Mammary epithelial cell (primary cell): Measurements from ENCODE around the gene PRKCA.

ENCODE experiments used
- EZH2 ChIP-seq: IDR thresholded peaks from 2 replicates; pipeline ENCODE4 v1.6.1; 2012; ENCODE audit warnings: low read length, inconsistent platforms, borderline replicate concordance
- TF ChIP-seq, protein P1 (sequence below), 2 donors: IDR thresholded peaks in 1 of 2; conservative IDR thresholded peaks in 1 of 2; 2 replicates each; pipeline ENCODE4 v1.5.1; 2011 to 2012; ENCODE audit warnings: inconsistent platforms in 2 of 2, low read length in 2 of 2, mild to moderate bottlenecking in 2 of 2, control low read depth in 1 of 2, low read depth in 1 of 2; ENCODE audit not compliant: insufficient read depth in 1 of 2; ENCODE audit errors: extremely low read depth in 1 of 2

DNA sequence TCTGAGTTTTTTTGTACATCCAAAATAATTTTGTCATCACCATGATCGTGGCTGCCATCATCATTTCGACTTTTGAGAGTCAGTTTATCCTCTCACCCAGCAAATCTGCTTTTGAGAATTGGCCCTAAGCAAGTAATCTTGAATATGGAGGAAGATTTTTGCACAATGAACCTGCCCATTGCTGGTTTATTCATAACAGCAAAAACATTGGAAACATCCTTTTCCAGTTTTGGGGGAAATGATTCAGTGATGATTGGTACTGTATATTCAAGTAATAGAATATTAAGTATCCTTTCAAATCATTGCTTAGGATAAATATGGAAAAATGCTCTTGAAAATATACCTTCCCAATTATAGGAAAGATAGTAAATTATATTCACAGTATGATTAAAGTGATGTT, 53.1 kb downstream of the PRKCA start:
- TF ChIP-seq, protein P1, sequence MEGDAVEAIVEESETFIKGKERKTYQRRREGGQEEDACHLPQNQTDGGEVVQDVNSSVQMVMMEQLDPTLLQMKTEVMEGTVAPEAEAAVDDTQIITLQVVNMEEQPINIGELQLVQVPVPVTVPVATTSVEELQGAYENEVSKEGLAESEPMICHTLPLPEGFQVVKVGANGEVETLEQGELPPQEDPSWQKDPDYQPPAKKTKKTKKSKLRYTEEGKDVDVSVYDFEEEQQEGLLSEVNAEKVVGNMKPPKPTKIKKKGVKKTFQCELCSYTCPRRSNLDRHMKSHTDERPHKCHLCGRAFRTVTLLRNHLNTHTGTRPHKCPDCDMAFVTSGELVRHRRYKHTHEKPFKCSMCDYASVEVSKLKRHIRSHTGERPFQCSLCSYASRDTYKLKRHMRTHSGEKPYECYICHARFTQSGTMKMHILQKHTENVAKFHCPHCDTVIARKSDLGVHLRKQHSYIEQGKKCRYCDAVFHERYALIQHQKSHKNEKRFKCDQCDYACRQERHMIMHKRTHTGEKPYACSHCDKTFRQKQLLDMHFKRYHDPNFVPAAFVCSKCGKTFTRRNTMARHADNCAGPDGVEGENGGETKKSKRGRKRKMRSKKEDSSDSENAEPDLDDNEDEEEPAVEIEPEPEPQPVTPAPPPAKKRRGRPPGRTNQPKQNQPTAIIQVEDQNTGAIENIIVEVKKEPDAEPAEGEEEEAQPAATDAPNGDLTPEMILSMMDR (conservative IDR thresholded peaks at IDR 0.05 in 1 of 2, IDR thresholded peaks at IDR 0.05 in 1 of 2; ENCODE audit: extremely low read depth in 1 of 2, insufficient read depth in 1 of 2, low read depth in 1 of 2, low read length in 2 of 2) = no peak
- TF ChIP-seq EZH2 = no peak
